Skin epidermis (tissue), 12 donors: Measurements from ENCODE around the gene NELFB.
A peak's percentile ranks its signal among the peaks of the same experiment; 100 is the strongest.
"Not testable (repeated sequence)": the region's sequence is repeated elsewhere in the genome, so short reads cannot be mapped to it uniquely, and the experiment has no call there.

Experiments
- H3K27ac ChIP-seq, 21 experiments: fragments of 200-600 bp; sonication (generic) in 11 of 21; one replicate each; pipeline ENCODE4 v1.5.0; 2020; ENCODE audit warnings: mild to moderate bottlenecking in 3 of 21, inconsistent platforms in 2 of 21, moderate library complexity in 2 of 21
- H3K4me3 ChIP-seq, 7 experiments: fragments of 200-600 bp; sonication (generic) in 2 of 7; one replicate each; pipeline ENCODE4 v1.5.0; 2020; ENCODE audit warnings: inconsistent platforms in 2 of 7, mild to moderate bottlenecking in 2 of 7, moderate library complexity in 1 of 7

NELFB gene

GRCh38 chr9:137243626-137244485 is 11.3 kb upstream of the NELFB start:
- no peak overlapping the region for H3K4me3 ChIP-seq
- peak overlapping the region in 1 of 21 experiments; percentile 2 for H3K27ac ChIP-seq

DNA sequence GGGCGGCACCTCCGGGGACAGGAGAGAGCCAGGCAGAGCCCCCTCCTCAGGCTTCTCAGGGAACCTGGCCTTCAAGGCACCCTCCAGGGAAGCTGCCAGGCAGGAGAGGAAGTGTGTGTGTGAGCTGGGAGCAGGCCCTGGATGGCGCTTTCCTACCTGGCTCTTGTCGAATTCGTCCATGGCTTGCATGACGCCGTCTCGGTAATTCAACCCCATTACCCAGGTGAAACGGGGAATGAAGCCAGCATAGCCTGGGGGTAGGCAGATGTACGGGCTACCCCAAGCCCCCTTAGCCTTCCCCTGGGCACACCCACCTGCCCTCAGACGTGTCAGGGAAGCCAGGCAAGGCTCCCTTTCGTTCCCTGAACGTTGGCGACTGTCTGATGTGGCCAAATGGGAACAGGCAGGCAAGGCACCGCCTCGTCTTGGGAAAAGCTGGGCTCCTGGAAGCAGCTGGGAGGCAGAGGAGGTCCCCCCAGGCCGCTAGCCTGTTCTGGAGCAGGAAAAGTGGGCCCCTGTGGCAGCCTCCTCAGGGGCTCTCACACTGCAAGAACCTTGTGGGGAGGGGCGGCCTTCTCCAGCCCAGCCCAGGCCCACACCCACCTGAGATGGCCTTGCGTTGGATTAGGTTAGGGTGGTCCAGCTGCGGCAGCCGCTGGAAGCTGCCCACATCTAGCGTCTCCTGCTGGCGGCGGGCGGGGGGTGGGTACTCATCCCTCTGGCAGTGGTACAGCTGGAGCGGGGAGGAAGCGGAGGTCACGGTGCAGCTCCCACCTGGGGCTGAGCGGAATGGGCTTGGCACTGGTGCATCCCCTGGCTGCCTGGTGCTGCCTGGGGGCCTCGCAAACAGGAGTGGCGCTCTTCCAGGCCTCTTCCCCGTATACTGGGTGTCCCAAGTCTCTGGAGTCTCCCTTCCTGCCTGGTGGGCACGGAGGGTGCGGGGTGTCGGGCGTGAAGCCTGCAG is 10.4 kb upstream of the NELFB start:
- H3K4me3 ChIP-seq: no peak overlapping the region
- H3K27ac ChIP-seq: peak overlapping the region in 1 of 21 experiments; percentile 2

- H3K4me3 ChIP-seq: no peak overlapping the region
- no peak overlapping the region for H3K27ac ChIP-seq
These were observed 9.4 kb upstream of the NELFB start for GRCh38 chr9:137245450-137246421.

GRCh38 chr9:137247135-137247915 is 7.8 kb upstream of the NELFB start:
- H3K27ac ChIP-seq: no peak overlapping the region
- no peak overlapping the region for H3K4me3 ChIP-seq

DNA sequence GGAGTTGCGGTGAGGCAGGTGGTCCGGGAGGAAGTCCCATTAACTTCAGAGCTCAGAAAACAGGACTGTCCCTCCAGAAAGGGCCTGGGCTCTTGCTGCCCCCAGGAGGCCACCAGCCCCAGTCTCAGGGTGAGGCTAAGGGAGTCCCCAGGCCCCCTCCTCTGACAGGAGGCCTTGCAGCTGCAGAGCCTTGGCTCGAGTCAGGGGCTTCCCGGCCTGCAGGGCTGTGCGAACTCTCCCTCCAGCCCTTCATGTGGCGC is 7.3 kb upstream of the NELFB start:
- H3K27ac ChIP-seq: no peak overlapping the region

DNA sequence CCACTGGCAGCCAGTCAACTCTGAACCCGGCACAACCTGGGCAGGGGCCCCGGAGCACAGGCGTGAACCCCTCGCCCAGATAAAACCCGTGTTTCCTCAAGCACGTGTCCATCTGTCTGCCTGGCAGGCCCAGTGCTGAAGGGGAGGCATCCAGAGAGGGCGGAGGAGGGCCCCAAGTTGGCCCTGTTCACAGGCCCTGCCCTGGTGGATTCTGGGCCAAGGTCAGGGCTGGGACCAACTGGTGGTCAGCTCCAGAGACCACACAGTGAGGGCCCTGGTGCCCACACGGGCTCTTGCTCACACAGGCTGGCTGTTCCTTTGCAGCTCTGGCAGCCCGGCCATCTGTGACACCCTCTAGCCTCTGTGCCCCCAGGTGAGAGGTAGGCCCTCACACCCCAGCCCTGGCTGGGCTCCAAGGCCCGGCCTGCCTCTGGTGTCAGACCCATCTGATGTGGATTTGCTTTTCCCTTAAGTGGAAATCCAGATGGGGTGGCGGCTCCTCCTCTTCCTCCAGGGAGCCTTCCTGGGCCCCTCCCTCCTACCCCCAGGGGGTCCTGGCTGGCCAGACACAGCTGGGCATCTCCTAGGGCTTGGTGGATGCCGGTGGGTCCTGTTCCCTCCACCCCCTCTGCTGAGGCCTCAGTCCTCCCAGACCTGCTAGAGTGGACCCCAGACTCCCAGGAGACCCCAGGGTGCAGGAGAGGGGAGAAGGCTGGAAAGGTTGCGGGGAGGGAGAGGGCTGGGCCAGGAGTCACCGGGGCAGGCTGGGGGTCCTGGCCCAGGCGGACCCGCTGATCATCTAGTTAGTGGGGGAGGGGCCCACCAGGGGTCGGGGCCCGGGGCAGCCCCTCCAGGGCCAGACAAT is 4.6 kb upstream of the NELFB start:
- Histone ChIP-seq H3K4me3 (no peak overlapping the region), H3K27ac (no peak overlapping the region)

More for the DNA sequence above, 7.3 kb upstream of the NELFB start:
- no peak overlapping the region for H3K4me3 ChIP-seq

DNA sequence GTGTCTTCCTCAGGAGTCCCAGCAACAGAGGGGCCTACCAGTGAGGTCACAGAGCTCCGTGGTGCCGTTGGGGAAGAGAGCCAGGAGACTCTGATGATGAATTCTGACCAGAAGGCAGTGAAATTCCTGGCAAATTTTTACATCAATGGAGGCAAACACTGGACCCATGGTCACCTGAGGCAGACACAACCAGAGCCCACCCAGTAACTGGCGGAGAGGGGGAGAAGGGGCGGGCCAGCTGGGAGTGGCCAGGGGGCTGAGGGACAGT is 4.0 kb upstream of the NELFB start, which contains the start of gene STPG3:
Gene STPG3, plus strand, starts transcription at position 93 of the 268 bp plus-strand sequence. Its CDS starts 1 bp downstream, at position 94.
- Histone ChIP-seq H3K4me3 (no peak within 1 kb of the TSS), H3K27ac (no peak within 1 kb of the TSS)

- H3K27ac ChIP-seq: no peak overlapping the region
- no peak overlapping the region for H3K4me3 ChIP-seq
These were observed 3.4 kb upstream of the NELFB start for GRCh38 chr9:137251490-137252268.

DNA sequence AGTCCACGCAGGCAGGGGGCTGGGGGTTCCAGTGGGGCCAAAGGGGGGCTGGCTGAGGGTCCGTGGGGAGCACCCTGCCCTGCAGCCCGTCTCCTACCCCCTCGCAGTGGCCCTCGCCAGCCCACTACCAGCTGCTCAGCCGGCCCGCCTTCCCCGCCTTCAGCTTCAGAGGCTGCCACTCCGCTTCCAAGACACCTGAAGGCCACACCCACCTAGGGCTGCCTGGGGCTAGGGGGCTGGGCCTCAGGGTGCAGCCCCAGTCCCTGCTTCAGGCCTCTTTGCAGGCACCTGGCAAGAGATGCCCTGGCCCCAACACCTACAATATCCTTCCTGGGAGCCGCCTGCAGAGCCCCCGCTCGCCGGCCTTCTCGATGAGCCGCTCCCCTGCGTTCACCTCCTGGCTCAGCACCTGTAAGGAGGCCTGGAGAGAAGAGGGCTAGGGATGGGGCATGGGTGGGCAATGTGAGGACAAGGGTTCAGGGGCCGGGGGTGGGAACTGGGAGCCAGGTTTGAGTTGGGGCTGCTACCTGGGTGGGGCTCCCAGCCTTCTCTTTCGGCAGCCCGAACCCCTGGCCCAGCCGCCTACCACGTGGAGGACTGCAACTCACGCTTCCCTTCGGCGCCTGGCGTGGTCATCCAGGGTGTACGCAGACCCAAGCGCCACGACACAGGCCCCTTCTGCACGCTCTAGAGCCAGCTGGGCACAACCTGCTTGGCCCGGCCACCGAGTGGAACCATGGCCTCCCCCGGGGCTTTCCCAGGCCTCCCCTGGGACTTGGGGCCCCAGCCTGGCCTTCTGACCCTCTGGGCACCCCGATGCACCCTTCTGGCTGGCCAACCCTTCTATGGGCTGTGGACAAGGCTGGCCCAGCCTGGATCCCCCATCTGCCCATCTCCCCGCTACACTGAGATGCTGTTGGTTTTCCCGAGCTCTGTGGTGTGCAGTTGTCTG is 2.3 kb upstream of the NELFB start:
- Histone ChIP-seq H3K27ac (no peak overlapping the region), H3K4me3 (no peak overlapping the region)

GRCh38 chr9:137253717-137254623 is 1.2 kb upstream of the NELFB start:
- Histone ChIP-seq H3K27ac (peak overlapping the region in 16 of 21 experiments; percentile 75 to 95 (median 84)), H3K4me3 (peak overlapping the region; percentile 73 to 100 (median 99))

DNA sequence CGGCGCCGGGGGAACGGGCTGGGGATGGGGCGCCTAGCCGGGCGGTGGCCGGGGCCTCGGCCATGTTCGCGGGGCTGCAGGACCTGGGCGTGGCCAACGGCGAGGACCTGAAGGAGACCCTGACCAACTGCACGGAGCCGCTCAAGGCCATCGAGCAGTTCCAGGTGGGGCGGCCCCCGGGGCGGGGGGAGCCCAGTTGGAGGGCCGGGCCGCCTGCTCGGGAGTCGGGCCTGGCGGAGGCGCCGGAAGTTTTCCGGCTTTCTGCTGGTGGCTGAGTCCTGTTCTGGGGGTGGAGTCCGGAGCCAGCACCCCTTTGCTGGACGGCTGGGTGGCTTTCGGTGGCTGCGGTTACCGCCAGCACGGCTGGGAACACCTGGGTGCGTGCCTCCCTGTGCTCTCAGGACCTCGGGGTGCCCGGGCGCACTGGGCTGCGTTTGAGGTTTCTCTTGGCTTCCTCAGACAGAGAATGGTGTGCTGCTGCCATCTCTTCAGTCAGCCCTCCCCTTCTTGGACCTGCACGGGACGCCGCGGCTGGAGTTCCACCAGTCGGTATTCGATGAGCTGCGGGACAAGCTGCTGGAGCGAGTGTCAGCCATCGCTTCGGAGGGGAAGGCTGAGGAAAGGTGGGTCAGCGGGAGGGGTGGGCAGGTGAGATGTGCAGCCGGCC is 454 bp downstream of the NELFB start:
- peak overlapping the region; percentile 27 to 95 (median 87) for H3K27ac ChIP-seq
- H3K4me3 ChIP-seq: peak overlapping the region; percentile 73 to 100 (median 99)

- H3K4me3 ChIP-seq: peak overlapping the region in 6 of 7 experiments; percentile 73 to 100 (median 100)
- peak overlapping the region in 2 of 21 experiments; percentile 89 to 95 for H3K27ac ChIP-seq
These were observed 1.2 kb downstream of the NELFB start for GRCh38 chr9:137256362-137256761.

DNA sequence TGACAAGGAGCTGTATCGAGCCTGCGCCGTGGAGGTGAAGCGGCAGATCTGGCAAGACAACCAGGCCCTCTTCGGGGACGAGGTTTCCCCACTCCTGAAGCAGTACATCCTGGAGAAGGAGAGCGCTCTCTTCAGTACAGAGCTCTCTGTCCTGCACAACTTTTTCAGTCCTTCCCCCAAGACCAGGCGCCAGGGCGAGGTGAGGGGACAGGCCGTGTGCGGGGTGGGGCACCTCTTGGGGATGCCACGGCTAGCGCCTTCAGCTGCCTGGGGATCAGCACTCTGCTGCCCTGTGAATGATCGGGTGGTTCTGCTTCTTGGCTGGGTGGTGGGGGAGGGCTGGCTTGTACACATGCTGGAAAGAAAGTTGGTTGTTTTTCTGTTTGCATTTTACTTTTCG is 1.7 kb downstream of the NELFB start:
- Histone ChIP-seq H3K4me3 (no peak overlapping the region), H3K27ac (no peak overlapping the region)

GRCh38 chr9:137262173-137262908 is 7.2 kb downstream of the NELFB start:
- not testable (repeated sequence) for H3K27ac ChIP-seq, H3K4me3 ChIP-seq
